GM21825 (cell line): Measurements from ENCODE around the gene TNFRSF19.
"Not testable (repeated sequence)": the region's sequence is repeated elsewhere in the genome, so short reads cannot be mapped to it uniquely, and the experiment has no call there.

Experiments used
- ATAC-seq: cut with Tn5 transposase; IDR thresholded peaks from one replicate; pipeline ENCODE4 v1.9.1; 2021; ENCODE audit warnings: mild to moderate bottlenecking, moderate library complexity; ENCODE audit not compliant: unreplicated experiment

TNFRSF19 gene

GRCh38 chr13:23652909-23653726 is 82.9 kb downstream of the TNFRSF19 start:
- no peak for ATAC-seq

- ATAC-seq: no peak
Observed at GRCh38 chr13:23654111-23655110, 84.2 kb downstream of the TNFRSF19 start.

DNA sequence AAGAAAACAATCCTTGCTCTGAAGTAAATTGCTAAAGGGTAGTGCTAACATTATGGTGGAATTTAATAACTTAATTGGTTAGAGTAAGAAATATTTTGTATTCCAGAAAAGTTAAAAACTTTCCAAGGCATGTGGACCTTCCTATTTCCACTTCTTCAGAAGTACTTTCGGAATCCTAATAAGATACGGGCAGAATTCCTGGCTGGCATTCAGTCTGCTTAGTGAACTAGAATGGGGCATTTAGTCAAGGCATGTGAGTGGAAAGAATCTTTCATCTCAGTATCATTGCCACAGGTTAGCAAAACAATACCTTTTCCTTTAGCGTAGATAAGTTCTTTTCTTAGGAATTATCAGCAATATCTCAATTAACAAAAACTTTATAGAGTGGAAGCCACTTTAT is 85.1 kb downstream of the TNFRSF19 start:
- no peak for ATAC-seq

DNA sequence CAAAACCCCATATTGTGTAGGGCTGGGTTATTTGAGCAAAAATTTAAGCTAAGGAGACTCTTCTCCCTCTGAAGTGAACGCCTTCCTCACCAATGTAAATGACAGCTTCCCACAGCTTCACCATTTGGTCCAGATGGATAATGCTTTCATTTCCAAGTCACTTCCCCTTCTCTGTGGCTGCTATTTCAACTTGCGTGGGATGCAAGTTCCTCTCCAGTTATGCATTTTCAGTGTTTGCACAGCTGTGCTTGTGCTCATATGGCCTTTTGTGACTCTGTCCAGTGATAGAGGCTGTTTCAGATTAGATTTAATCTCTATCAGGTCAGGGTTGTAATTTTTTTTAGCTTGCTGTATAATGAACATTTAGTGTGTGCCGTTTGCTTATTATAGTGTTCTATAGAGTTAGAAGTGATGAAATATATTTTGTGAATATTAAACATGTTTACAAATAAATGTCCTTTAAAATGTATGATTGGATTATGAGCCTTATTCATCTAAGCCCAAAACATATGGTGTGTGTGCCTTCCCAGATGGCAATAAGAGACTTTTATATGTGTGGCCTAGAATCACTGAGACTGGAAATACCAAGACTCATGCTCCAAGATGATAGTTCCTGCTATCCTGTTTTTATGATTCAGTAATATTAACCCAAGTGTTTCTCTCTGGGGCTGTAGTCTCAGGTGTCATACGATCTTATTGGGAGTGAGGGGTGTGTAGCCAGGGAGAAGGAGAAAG is 86.6 kb downstream of the TNFRSF19 start:
- no peak for ATAC-seq

DNA sequence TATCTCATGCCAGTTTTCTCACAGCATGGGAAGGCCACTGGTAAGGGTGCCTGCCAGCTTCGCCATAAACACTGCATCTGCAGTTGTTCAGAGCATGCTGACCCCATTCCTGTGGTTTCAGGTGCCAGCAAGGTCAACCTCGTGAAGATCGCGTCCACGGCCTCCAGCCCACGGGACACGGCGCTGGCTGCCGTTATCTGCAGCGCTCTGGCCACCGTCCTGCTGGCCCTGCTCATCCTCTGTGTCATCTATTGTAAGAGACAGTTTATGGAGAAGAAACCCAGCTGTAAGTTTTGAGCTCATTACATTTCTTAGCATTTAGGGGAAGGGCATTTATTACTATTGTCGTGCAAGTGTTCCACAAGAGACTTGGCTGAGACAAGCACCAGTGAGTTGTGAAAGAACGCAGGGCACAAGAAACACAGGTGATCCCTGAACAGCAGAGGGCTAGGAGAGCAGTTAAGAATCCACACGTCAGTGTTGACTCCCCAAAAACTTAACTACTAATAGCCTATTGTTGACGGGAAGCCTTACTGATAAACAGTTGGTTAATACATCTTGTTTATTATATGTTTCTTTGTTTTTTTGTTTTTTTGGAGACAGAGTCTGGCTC is 88.8 kb downstream of the TNFRSF19 start:
- ATAC-seq: no peak

DNA sequence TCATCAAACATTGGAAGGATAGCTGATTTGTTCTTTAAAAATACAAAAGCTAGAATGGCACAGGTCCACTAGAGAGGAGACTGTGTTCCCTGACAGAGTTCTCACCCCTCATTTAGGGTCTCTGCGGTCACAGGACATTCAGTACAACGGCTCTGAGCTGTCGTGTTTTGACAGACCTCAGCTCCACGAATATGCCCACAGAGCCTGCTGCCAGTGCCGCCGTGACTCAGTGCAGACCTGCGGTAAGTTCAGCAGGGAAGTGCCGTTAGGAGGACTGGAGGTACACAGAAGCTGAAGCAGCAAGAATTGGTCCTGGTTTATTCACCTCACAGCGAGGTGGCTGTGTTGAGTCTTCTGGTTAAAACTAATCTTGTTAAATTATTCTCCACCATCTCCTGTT is 90.0 kb downstream of the TNFRSF19 start:
- ATAC-seq: no peak

- ATAC-seq: no peak
Observed at GRCh38 chr13:23666582-23666981, 96.4 kb downstream of the TNFRSF19 start.

- no peak for ATAC-seq
Observed at GRCh38 chr13:23667750-23668149, 97.5 kb downstream of the TNFRSF19 start.

GRCh38 chr13:23668562-23668961 is 98.3 kb downstream of the TNFRSF19 start:
- no peak for ATAC-seq

- ATAC-seq: no peak
Observed at GRCh38 chr13:23670793-23671192, 100.6 kb downstream of the TNFRSF19 start.

DNA sequence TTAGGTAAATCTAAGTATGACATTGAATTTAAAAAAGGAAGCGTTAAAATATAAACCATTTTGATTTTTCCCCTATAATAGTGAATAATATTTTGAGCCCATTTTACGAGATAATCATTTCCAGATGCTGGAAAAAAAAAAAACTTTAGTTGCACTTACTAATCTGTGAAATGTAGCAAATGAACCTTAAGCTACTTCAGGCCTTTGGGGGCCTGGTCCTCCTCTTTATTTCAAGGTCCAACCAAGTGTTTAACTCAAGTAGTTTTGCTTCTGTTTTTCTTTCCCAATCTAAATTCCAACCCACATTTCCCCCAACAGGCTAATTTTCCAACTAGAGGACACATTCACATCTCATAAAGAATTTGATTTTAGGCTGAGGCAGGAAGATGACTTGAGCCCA is 101.2 kb downstream of the TNFRSF19 start:
- ATAC-seq: no peak

- no peak for ATAC-seq
Observed at GRCh38 chr13:23671897-23672296, 101.7 kb downstream of the TNFRSF19 start.

DNA sequence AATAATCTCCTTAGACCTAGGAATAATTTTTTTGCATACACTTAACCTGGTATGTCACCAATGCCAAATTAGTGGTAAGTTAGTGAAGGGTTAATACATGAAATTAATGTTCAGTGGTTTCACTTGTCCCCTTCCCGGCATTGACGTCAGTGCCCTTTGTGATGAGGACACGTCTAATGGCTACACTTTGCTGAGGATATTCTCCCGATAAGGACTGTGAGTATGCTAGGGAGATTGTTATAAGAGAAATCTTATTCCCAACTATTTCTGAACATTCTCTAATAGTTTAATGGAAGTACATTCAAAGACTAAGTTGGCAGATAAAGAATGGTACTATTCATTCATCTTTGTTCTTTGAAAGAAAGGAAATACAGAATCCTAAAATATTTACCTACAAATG is 102.4 kb downstream of the TNFRSF19 start:
- no peak for ATAC-seq

GRCh38 chr13:23673354-23673753 is 103.1 kb downstream of the TNFRSF19 start:
- ATAC-seq: no peak

DNA sequence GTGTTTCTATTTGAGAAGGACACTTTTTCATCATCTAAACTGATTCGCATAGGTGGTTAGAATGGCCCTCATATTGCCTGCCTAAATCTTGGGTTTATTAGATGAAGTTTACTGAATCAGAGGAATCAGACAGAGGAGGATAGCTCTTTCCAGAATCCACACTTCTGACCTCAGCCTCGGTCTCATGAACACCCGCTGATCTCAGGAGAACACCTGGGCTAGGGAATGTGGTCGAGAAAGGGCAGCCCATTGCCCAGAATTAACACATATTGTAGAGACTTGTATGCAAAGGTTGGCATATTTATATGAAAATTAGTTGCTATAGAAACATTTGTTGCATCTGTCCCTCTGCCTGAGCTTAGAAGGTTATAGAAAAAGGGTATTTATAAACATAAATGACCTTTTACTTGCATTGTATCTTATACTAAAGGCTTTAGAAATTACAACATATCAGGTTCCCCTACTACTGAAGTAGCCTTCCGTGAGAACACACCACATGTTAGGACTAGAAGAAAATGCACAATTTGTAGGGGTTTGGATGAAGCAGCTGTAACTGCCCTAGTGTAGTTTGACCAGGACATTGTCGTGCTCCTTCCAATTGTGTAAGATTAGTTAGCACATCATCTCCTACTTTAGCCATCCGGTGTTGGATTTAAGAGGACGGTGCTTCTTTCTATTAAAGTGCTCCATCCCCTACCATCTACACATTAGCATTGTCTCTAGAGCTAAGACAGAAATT is 103.8 kb downstream of the TNFRSF19 start:
- no peak for ATAC-seq

- ATAC-seq: no peak
Observed at GRCh38 chr13:23674795-23675640, 104.8 kb downstream of the TNFRSF19 start.

GRCh38 chr13:23677679-23678288 is 107.6 kb downstream of the TNFRSF19 start:
- ATAC-seq: not testable (repeated sequence)

DNA sequence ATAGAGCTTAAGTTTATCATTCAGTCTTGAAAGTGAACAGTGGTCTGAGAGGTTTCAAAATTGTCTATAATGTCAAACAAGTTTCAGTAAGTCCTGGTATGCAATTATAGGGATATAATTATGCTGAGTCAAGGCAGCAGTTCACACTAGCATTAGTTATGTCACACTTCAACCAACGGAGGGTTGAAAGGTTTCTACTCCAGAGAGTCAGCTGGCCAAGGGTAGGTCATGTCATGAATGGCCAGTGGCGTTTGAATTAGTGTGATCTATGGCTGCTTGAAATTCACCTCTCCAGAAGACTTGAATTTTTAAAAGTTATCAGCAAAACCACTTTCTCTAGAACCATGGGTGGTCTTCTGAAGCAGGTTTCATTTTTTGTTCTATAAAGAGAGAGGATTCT is 108.6 kb downstream of the TNFRSF19 start:
- no peak for ATAC-seq

GRCh38 chr13:23679220-23679619 is 109.0 kb downstream of the TNFRSF19 start:
- no peak for ATAC-seq
